Transverse colon (tissue), 4 donors: ENCODE measurements around the gene PBXIP1.

Experiments
- CTCF ChIP-seq, 5 experiments: fragments of 200-600 bp in 3 of 5; fragments of 450-650 bp in 2 of 5; sonication (generic) in 3 of 5; IDR thresholded peaks; 1 replicate in 2 of 5; 2 replicates in 3 of 5; pipeline ENCODE4 v1.5.1; 2016 to 2017; ENCODE audit warnings: antibody characterized with exemption in 5 of 5, inconsistent platforms in 3 of 5, mild to moderate bottlenecking in 2 of 5, moderate library complexity in 1 of 5
- EP300 ChIP-seq: sonication (generic); formaldehyde crosslinking; IDR thresholded peaks from one replicate; pipeline ENCODE4 v1.6.1; 2017; ENCODE audit warnings: antibody characterized with exemption, low read depth
- POLR2A ChIP-seq: fragments of 450-650 bp; IDR thresholded peaks from one replicate; pipeline ENCODE4 v1.6.1; 2016; ENCODE audit warnings: antibody characterized with exemption, mild to moderate bottlenecking, moderate library complexity
- POLR2AphosphoS5 ChIP-seq, 3 donors: sonication (generic); formaldehyde crosslinking; IDR thresholded peaks; one replicate each; pipeline ENCODE4 v1.6.1; 2016; ENCODE audit warnings: antibody characterized with exemption in 3 of 3

- TF ChIP-seq EP300 (no peak), CTCF (IDR thresholded peaks at IDR 0.05) (peak in 4 of 5 experiments; percentile 23 to 46 (median 42)), POLR2A (peak; percentile 87), POLR2AphosphoS5 (IDR thresholded peaks at IDR 0.05) (peak; percentile 77 to 89 (median 78))
These were observed 46.0 kb upstream of the PBXIP1 start for GRCh38 chr1:155001675-155002463.
